GM18508 (cell line): ENCODE measurements around the gene PIK3CA.
"Not testable (repeated sequence)": the region's sequence is repeated elsewhere in the genome, so short reads cannot be mapped to it uniquely, and the experiment has no call there.

ENCODE experiments used
- ATAC-seq: cut with Tn5 transposase; IDR thresholded peaks from one replicate; pipeline ENCODE4 v1.9.1; 2021; ENCODE audit warnings: moderate number of reproducible peaks; ENCODE audit not compliant: insufficient read depth, unreplicated experiment

PIK3CA gene

GRCh38 chr3:179258820-179259219 lies 110.7 kb downstream of the PIK3CA start:
- no peak for ATAC-seq

- not testable (repeated sequence) for ATAC-seq
These were observed 112.0 kb downstream of the PIK3CA start for GRCh38 chr3:179259959-179260756.

GRCh38 chr3:179260949-179261765 lies 113.0 kb downstream of the PIK3CA start:
- ATAC-seq, result peak; percentile 46

GRCh38 chr3:179263134-179263533 lies 115.0 kb downstream of the PIK3CA start:
- no peak for ATAC-seq

- ATAC-seq, result no peak
These were observed 116.3 kb downstream of the PIK3CA start for GRCh38 chr3:179264449-179264848.

- ATAC-seq, result no peak
These were observed 116.9 kb downstream of the PIK3CA start for GRCh38 chr3:179265092-179265491.

GRCh38 chr3:179265875-179266274 lies 117.7 kb downstream of the PIK3CA start:
- no peak for ATAC-seq

- ATAC-seq, result no peak
These were observed 118.6 kb downstream of the PIK3CA start for GRCh38 chr3:179266701-179267211.

- no peak for ATAC-seq
These were observed 120.4 kb downstream of the PIK3CA start for GRCh38 chr3:179268400-179269051.

GRCh38 chr3:179269152-179269707 lies 121.1 kb downstream of the PIK3CA start:
- no peak for ATAC-seq

GRCh38 chr3:179272385-179272784 lies 124.2 kb downstream of the PIK3CA start:
- ATAC-seq, result no peak

GRCh38 chr3:179274434-179274833 lies 126.3 kb downstream of the PIK3CA start:
- not testable (repeated sequence) for ATAC-seq

GRCh38 chr3:179276001-179276400 lies 127.8 kb downstream of the PIK3CA start:
- no peak for ATAC-seq

- no peak for ATAC-seq
These were observed 128.6 kb downstream of the PIK3CA start for GRCh38 chr3:179276743-179277142.

GRCh38 chr3:179278151-179278550 lies 130.0 kb downstream of the PIK3CA start:
- no peak for ATAC-seq

- no peak for ATAC-seq
These were observed 131.0 kb downstream of the PIK3CA start for GRCh38 chr3:179278932-179279693.

- ATAC-seq, result no peak
These were observed 131.7 kb downstream of the PIK3CA start for GRCh38 chr3:179279837-179280236.

- no peak for ATAC-seq
These were observed 133.7 kb downstream of the PIK3CA start for GRCh38 chr3:179281825-179282224.

GRCh38 chr3:179286331-179286730 lies 138.2 kb downstream of the PIK3CA start:
- ATAC-seq, result no peak

GRCh38 chr3:179288845-179289244 lies 140.7 kb downstream of the PIK3CA start:
- ATAC-seq, result no peak
